GM15510 (cell line): ENCODE results near the gene TECTB.

Experiments
- POLR2A ChIP-seq: IDR thresholded peaks from 3 replicates; pipeline ENCODE4 v1.6.1; 2011; ENCODE audit warnings: borderline replicate concordance; ENCODE audit not compliant: insufficient read length; ENCODE audit errors: extremely low read depth

TECTB gene

DNA sequence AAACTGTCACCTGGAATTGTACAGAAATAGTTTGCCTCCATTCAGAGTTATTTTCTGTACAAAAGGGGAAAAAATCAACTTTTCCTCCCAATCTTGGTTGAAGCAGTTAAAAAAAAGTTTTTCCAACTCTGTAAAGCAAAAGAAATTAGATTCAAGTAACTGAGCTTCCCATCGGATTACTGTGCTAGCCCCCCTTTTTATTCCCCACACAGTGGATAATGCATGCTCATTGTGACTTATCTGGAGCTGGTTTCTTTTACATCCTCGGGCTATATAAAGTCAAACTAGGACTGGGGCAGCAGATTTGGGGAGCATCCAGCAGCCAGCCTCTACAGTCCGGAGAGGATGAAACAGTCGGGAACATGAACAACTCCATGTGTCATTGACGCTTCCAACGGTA is at the start of gene TECTB:
TSS of gene TECTB (plus strand) at position 301 of the 400 bp plus-strand sequence. CDS start 335 bp downstream, outside the sequence.
- TF ChIP-seq POLR2A: no peak

DNA sequence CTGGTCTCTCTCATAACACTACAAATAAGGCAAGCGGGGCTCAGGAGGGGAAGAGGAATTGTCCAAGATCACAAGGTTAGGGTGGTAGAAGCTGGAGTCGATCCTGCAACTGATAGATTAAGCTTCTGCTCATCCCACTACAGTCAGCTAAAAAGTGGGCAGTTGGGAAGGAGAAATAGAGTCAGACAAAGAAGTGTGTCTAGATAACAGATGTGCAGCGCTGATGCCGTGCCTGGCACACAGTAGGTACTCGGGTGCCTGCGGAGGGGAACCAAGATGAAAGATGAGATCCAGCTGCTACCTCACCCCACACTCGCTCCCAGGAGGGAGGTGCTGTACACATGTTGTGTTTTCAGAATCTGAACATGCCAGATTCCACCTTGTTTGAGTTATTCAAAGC is 48.1 kb upstream of the TECTB start:
- TF ChIP-seq POLR2A: no peak

DNA sequence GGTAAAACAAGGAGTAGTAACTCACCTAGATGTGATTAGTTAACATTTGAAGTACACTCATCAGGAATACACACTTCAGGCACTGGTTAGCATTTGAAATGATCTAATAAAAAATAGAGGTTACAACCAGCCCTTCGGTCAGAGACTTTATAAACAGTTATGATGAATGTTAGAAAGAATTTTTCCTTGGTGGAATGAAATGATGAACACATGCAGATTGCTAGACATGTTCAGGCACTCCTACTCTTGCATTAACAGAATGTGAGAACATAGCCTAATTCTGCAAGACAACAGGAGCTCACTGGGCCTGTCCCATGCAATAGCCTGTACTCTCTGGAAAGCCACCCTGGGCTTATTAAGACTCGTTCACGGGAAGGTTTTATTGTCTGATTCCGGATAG is 47.3 kb upstream of the TECTB start:
- no peak for TF ChIP-seq POLR2A

DNA sequence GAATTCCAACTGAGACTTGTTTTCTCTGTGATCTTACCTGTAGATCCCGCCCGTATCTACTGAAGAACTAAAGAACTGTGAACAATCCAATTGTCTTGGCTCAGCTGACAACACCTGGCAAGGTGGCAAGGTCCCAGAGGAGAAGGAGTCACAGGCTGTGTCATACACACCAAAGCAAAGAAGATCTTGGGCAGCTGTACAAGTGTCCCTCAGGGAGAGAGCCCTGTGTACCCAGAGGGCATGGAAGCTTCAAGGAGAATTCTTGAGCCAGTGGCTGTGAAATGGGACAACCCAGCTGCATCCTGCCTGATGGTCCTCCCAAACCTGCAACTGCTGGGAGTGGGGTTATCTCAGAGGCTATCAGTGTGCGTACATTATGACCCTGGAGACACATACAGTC is 46.7 kb upstream of the TECTB start:
- TF ChIP-seq POLR2A: no peak

DNA sequence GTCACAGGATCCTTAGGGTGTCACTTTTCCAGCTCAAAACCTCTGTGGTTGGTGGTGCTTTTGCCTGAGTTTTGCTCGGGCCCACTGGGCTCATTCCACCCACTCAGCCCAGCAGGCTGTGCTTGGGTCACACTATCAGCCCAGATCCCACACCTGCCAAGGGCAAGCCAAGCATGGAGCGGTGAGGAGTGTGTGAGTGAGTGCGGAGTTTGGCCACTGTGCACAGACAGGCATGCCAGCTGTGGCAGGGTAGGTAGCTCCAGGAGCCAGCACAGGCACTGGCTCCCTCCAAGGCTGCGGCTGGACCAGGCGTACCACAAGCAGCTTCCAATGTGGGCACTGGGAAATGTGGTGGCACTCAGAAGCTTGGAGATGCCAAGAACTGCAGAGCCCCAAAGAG is 43.9 kb upstream of the TECTB start:
- TF ChIP-seq POLR2A: no peak

DNA sequence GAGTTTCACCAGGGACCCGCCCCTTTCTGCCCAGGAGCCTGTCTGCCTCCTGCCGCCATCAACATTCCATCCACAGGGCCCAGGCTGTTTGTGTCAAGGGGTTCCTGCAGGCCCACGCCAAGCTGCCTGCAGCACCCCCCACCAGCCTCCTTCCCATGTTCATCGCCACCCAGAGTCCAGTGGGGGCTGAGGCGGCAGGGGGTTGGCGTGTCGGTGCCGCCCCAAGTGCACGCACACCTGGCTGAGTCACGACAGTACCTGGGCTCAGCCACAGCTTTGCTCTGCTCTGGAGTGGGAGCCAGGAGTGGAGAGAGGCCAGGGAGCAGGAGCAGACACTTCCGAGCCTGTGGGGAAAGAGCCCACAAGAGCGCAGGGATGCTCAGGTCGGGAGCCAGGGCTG is 42.8 kb upstream of the TECTB start:
- no peak for TF ChIP-seq POLR2A

DNA sequence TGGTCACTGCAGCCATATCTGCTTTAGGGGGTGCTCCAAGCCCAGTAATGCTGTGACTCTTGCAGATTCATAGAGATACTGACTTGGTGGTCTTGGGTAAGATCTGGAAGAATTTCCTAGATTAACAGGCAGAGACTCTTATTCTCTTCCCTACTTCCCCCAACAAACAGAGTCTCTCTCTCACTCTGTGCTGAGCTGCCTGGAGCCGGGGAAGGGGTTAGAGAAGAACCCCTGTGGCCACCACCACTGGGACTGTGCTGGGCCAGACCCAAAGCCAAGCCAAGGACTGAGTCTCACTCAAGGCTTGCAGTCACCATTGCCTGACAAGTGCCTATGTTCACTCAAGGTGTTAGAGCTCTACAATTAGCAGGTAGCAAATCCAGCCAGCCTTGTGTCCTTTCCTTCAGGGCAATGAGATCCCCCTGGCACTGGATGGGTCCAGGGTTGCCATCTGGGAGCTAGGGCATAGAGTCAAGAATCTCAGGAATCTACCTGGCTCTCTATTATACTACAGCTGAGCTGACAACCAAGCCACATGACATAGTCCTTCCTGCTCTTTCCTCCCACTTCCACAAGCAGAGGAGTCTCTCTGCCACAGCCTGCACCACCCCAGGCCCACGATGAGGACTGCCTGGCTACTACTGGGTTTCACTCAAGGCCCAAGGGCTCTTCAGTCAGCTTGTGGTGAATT is 41.4 kb upstream of the TECTB start:
- TF ChIP-seq POLR2A: no peak

DNA sequence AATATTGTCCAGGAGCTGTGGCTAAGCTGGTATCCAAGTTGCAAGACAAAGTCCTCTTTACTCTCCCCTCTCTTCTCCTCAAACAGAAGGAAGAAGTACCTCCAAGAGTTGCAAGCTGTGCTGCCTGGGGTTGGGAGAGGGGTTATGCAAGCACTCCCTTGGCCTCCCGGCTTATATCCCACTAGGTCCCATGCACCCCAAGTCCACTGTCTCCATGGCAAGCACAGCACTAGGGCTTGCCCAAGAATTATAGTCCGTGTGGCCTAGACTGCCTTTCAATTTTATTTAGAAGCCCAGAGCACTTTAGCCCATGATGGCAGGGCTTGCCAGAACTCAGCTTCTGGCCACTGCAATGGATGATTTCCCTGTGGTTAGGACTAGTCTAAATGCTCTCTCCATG is 40.4 kb upstream of the TECTB start:
- no peak for TF ChIP-seq POLR2A

DNA sequence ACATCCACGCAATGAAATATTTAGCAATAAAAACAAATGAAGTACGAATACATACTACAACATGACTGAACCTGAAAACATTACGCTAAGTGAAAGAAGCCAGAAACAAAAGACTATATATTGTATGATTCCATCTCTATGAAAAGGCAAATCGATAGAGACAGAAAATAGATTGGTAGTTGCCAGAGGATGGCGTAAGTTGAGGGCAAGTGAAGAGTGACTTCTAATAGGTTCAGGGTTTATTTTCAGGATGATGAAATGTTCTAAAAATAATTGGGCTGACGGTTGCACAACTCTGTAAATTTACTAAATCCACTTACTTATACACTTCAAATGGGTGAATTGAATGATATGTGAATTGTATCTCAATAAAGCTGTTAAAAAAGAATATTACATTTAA is 39.5 kb upstream of the TECTB start:
- no peak for TF ChIP-seq POLR2A

DNA sequence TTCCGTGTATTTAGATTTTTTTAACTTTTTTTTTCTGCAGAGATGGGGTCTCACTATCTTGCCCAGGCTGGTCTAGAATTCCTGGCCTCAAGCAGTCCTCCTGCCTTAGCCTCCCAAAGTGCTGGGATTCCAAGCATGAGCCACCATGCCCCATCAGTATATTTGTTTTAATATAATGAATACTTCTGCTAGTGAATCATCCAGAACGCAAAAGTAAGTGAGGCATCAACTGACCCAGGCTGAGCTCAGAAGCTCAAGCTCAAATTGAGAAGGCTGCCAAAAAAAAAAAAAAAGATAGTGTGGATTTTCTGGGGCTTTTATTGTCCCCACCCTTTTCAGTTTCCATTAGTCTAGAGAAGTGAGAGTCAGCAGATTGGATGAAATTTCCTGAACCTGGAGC is 39.0 kb upstream of the TECTB start:
- TF ChIP-seq POLR2A: no peak

DNA sequence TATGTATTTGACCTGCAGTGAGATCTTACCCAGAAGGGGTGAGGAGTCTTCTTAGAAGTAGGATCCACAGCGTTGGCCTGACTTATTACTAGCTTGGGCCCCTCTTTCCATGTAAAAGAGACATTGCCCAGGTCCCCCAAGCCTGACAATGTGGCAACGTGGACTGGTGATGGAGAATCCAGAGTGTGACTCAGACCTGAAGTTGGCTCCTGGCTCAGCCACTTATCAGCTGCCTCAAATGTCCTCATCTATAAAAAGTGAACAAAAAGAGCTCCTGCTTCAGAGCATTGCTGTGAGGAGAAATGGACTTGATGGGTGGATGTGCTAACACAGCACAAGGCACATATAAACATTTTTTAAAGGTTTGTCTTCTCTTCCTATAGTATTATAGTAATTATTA is 35.4 kb upstream of the TECTB start:
- TF ChIP-seq POLR2A: no peak

DNA sequence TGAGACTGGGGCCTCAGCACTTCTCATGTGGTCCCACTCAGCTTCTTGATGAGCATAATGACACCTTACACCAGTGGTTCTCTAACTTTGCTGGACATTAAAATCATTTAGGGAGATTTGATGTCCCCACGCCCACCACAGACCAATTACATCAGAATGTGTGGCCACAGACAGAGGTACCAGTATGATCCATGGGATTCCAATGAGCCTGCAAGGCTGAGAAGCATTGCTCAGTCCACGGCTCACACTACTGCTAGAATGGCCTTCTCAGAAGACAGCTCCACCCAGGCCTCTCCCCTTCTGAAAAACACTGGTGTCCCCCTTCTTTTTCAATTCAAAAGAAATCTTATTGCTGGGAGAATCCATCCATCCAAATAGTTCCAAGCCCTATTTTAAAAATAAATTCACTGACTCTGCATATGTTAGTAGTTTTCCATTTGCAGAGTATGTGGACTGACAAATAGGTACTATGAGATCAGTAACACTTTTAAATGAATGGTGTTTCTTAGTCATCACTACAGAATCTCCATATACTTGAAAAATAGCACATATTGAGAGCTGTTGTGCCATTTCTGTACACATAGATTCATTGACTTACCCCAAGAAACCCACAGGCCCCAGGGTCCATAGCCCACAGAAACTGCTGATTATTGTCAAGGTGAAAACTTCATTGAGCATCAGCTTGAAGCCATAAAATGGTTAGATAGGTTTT is 34.5 kb upstream of the TECTB start:
- TF ChIP-seq POLR2A: no peak

DNA sequence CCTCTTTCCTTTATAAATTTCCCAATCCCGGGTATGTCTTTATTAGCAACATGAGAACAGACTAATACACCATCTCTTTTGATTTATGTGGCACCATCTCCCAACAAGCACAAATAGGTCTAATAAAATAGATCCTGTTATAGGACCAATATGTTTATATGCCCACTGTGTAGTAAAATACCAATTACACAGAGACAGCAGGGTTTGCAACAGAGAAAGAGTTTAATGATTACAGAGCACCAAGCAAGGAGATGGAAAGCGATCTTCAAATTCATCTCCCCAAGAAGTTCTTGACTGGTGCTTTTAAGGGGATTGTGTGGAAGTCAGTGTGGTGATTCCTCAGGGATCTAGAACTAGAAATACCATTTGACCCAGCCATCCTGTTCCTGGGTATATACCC is 33.5 kb upstream of the TECTB start:
- TF ChIP-seq POLR2A: no peak

DNA sequence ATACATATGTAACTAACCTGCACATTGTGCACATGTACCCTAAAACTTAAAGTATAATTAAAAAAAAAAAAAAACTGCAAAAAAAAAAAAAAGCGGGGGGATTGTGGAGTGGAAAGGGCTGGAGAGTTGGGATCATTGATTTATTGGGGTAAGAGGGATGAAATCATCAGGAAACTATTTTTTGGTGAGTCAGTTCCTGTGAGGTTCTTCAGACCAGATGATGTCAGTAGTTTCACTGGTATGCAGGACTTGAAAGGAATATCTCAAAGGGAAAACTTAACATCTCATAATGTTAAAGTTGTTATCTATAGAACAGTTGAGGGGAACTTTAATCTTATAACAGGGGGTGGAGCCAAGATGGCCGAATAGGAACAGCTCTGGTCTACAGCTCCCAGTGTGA is 32.6 kb upstream of the TECTB start:
- no peak for TF ChIP-seq POLR2A

DNA sequence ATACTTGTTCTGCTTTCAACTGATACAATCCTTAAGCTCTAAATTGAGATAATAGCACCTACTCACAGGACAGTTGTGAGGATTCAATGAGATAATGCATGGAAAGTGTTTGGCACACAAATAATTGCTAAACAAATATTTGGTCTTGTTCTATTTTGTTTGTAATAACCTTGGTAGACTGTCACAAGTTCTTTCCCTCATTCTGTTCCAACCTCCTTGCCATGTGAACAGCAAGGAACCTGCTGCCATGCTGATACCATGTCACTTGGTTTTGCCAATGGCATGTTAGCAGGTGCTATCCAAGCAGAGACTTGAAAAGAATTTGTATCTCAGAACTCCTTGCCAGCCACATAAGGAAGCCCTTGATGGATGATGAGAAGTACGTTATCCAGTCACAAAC is 24.8 kb upstream of the TECTB start:
- no peak for TF ChIP-seq POLR2A

DNA sequence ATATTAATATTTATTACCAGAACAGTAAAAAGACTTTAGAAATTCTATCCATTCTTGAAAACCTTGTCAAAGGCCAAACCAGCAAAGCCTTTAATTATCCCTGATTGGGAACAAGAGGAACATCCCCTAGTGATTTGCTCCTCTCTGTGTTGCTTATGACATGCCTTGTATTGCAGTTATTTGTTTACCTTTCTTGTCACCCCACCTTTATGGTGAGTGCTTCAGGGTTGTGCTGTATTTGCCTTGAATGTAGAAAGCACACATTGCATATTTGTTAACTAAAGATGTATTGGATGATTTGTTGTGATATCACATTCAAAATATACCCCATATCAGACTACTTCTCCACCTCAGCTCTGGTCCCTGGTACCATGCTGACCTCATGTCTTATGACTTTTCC is 23.5 kb upstream of the TECTB start:
- TF ChIP-seq POLR2A: no peak
